ENCODE results near the gene LRP1. TPM values are rescaled to one million over a fixed set of nuclear protein-coding genes. Genes with fewer than 3 reads are reported as not detected.

The LRP1 gene
- total and polyA plus RNA-seq, 2 of the 4 experiments (the other 2 are of a cell fraction) = 73.1 to 142 TPM

DNA sequence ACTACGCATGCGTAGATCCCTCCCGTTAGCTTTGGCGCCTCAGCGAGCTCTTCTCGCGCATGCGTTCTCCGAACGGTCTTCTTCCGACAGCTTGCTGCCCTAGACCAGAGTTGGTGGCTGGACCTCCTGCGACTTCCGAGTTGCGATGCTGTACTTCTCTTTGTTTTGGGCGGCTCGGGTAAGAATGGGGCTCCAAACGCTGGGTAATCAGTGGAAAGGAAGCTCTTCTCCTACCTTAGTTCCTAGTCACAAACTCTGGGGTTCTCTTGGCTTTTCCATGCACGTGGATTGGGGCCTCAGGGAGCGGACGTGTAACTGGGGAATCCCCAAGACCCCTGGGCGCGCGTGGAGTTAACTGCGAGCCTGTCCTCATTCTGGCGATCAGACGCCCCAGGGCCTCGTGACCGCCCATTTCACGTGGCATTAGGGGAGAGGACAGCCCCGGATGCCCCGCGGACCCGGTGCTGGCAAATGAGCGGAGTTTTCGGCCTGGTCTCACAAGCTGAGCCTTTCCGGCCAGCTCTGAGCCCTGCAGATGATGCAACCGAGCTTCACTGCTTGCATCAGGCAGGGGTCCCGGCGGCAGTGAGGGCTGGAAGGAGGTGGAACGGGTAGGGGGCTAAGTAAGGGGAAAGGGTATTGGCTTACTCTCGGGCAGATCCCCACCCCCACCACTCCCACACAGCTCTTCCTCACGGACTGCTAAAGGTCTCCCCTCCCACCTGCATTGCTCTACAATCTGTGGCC, 101.5 kb downstream of the LRP1 start, which contains the start of gene SHMT2 (continued):
- TF ChIP-seq MXI1 (IDR thresholded peaks at IDR 0.05; ENCODE audit: borderline replicate concordance, low read depth, low read length) (peak; percentile 91), BHLHE40 (IDR thresholded peaks at IDR 0.05; ENCODE audit: low read depth, low read length) (peak; percentile 72)

- ATAC-seq (ENCODE audit: low read depth) (peak; percentile 6), DNase-seq (no peak)
- Histone ChIP-seq H2BK20ac (ENCODE audit: low read depth, low read length) (peak overlapping the region; percentile 76), H4K91ac (ENCODE audit: insufficient read depth, low read depth, low read length) (peak overlapping the region; percentile 100), H3K27ac (ENCODE audit: insufficient read depth, low read length) (peak overlapping the region; percentile 94), H3K23ac (ENCODE audit: low read depth, low read length) (peak overlapping the region; percentile 99), H2BK15ac (ENCODE audit: low read depth, low read length) (peak overlapping the region; percentile 77; the same call in 2 of the 3 replicates), H3K9me1 (ENCODE audit: insufficient read depth, low read length) (peaks cover 20% of the 10 kb centered on the region), H3K4me3 (ENCODE audit: insufficient read depth, low read depth, low read length) (peak overlapping the region; percentile 59), H3K4ac (ENCODE audit: low read depth, low read length) (peak overlapping the region; percentile 100), H2AK9ac (replicated peaks; ENCODE audit: low read depth, low read length, poor library complexity) (peak overlapping the region; percentile 100), H3K9me3 (ENCODE audit: control insufficient read depth, insufficient read depth, low read length) (no peaks in the 10 kb centered on the region), H4K20me1 (ENCODE audit: insufficient read depth, low read length) (peaks cover 33% of the 10 kb centered on the region), H3K18ac (ENCODE audit: low read depth, low read length) (peak overlapping the region; percentile 80), H3K4me2 (ENCODE audit: low read depth, low read length) (peak overlapping the region; percentile 91), H2BK5ac (ENCODE audit: low read depth, low read length, poor library complexity, severe bottlenecking) (peak overlapping the region; percentile 88), H4K5ac (ENCODE audit: low read depth, low read length) (peak overlapping the region; percentile 84), H3K4me1 (ENCODE audit: control insufficient read depth, insufficient read depth, low read length) (peaks cover 16% of the 10 kb centered on the region), H3K36me3 (ENCODE audit: control insufficient read depth, insufficient read depth, low read length) (peaks cover 42% of the 10 kb centered on the region), H3K56ac (ENCODE audit: extremely low read depth, insufficient read depth, low read length) (peak overlapping the region; percentile 100), H2AK5ac (ENCODE audit: low read depth, low read length) (peak overlapping the region; percentile 98), H4K8ac (ENCODE audit: low read depth in 2 of 2, low read length in 2 of 2) (peak overlapping the region; percentile 95 to 99), H2AFZ (replicated peaks; ENCODE audit: low read length, poor library complexity) (peak overlapping the region; percentile 89), H2BK120ac (ENCODE audit: low read depth, low read length) (peak overlapping the region; percentile 96), H3K14ac (replicated peaks; ENCODE audit: low read depth, low read length) (peak overlapping the region; percentile 100), H3K27me3 (ENCODE audit: control insufficient read depth, insufficient read depth, low read length) (peaks cover 3% of the 10 kb centered on the region; the same call in 1 of the 2 replicates), H3K9ac (ENCODE audit: low read depth, low read length) (peak overlapping the region; percentile 98), H3K79me1 (ENCODE audit: low read depth in 1 of 2, low read length in 2 of 2) (peaks cover 29 to 53% of the 10 kb centered on the region in 2 experiments)
- intact Hi-C loops (cut with micrococcal nuclease) = no loop called here
- TSS peak; percentile 10 for BruUV-seq (replicated peaks)
- WGBS, 2 experiments (ENCODE audit: extremely low coverage in 2 of 2, insufficient read length in 1 of 2) = 31% methylated on average over 7 of the region's 10 CpGs; no CpG with 5 or more reads in 1 of the 2 experiments
- in situ Hi-C loops (cut with MboI; ENCODE audit: low sequenced_read_pairs) = no loop called here
- ChIA-PET POLR2A (ENCODE audit: unreplicated experiment) (interaction anchor here (1.5 to 1.8 kb wide), 2 partner anchors 8 to 11 kb away, joined by 5 to 7 read pairs; no protein-coding TSS in a partner anchor), CTCF (interaction anchor here (2.3 to 5.3 kb wide), 2 partner anchors 11 to 17 kb away, joined by 14 to 47 read pairs; no protein-coding TSS in a partner anchor)
- dilution Hi-C loops (cut with HindIII; ENCODE audit: low sequenced_read_pairs, unreplicated experiment) = no loop called here
- TF ChIP-seq, protein P1, sequence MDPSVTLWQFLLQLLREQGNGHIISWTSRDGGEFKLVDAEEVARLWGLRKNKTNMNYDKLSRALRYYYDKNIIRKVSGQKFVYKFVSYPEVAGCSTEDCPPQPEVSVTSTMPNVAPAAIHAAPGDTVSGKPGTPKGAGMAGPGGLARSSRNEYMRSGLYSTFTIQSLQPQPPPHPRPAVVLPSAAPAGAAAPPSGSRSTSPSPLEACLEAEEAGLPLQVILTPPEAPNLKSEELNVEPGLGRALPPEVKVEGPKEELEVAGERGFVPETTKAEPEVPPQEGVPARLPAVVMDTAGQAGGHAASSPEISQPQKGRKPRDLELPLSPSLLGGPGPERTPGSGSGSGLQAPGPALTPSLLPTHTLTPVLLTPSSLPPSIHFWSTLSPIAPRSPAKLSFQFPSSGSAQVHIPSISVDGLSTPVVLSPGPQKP (IDR thresholded peaks at IDR 0.05; ENCODE audit: borderline replicate concordance, low read depth, low read length) = no peak
- no peak for TF ChIP-seq RAD21 (IDR thresholded peaks at IDR 0.05; ENCODE audit: low read length)
- no peak for TF ChIP-seq MAFK (IDR thresholded peaks at IDR 0.05; ENCODE audit: low read depth, low read length)
- TF ChIP-seq FOS (IDR thresholded peaks at IDR 0.05; ENCODE audit: low read depth, low read length) = no peak
- no peak for TF ChIP-seq CTCF (conservative IDR thresholded peaks at IDR 0.05; ENCODE audit: low read depth, low read length)
- TF ChIP-seq, protein P2, sequence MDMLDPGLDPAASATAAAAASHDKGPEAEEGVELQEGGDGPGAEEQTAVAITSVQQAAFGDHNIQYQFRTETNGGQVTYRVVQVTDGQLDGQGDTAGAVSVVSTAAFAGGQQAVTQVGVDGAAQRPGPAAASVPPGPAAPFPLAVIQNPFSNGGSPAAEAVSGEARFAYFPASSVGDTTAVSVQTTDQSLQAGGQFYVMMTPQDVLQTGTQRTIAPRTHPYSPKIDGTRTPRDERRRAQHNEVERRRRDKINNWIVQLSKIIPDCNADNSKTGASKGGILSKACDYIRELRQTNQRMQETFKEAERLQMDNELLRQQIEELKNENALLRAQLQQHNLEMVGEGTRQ (IDR thresholded peaks at IDR 0.05; ENCODE audit: low read depth, low read length) = no peak
- no peak for TF ChIP-seq SMC3 (IDR thresholded peaks at IDR 0.05; ENCODE audit: low read depth, low read length)
- no peak for TF ChIP-seq CHD1 (IDR thresholded peaks at IDR 0.05; ENCODE audit: low read depth, low read length)
These were observed 102.3 kb downstream of the LRP1 start for GRCh38 chr12:57230381-57231155.

Measured in IMR-90 (cell line).